Adipose tissue (tissue), 3 donors: ENCODE measurements around the gene C1QC. TPM values are rescaled to one million over a fixed set of nuclear protein-coding genes. Genes with fewer than 3 reads are reported as not detected.

Experiments
- H3K27ac ChIP-seq: one replicate; pipeline ENCODE4 v1.5.1; 2013; ENCODE audit warnings: low read depth, low read length
- WGBS, 3 donors: extraction: QIAGEN DNeasy Blood & Tissue Kit; methylation state at CpG; one replicate each; pipeline ENCODE4 v1.1.7; 2013; 5-methylcytosine and 5-hydroxymethylcytosine counted together
- polyA plus RNA-seq, 3 donors: library from polyadenylated mRNA; stranded (reverse); fragments of 200-250 nt; gene quantifications; one replicate each; pipeline ENCODE4 v1.2.3, GENCODE V29; 2013
- donor health status: healthy with polysubstance abuse.
- donor health status: Bipolar disorder and iron deficiency.
- donor health status: healthy.

The C1QC gene
- polyA plus RNA-seq, 3 donors: 46.8 to 176 (median 138) TPM

DNA sequence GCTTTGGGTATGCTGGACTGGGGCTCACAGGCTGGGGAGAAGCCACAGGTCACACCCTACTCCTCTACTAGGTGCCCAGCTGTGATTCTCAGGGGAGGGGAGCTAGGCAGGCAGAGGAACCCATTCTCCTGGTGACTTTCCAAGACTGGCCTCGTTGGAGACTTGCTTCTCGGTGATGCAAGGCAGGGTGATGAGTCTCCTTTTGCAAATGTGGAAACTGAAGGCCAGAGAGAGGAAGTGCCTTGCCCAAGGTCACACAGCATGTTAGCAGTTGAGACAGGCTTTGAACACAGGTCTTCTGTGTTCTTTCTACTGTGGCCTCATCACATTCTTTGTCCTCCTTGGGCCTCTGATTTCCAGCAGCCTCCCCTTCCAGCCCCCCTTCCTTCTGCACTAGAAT lies 27.5 kb upstream of the C1QC start:
- H3K27ac ChIP-seq: no peak overlapping the region
- WGBS, 3 donors: 55 to 77% (median 74%) methylated on average over 2 of the region's 2 CpGs

GRCh38 chr1:22616571-22616970 lies 26.9 kb upstream of the C1QC start:
- H3K27ac ChIP-seq: no peak overlapping the region
- 48 to 58% (median 52%) methylated on average over 11 of the region's 11 CpGs for WGBS, 3 donors

GRCh38 chr1:22618056-22618455 lies 25.4 kb upstream of the C1QC start:
- H3K27ac ChIP-seq: no peak overlapping the region
- 23 to 43% (median 41%) methylated on average over 16 of the region's 16 CpGs for WGBS, 3 donors

GRCh38 chr1:22619252-22619651 lies 24.2 kb upstream of the C1QC start:
- 58 to 77% (median 71%) methylated on average over 7 of the region's 7 CpGs for WGBS, 3 donors
- no peak overlapping the region for H3K27ac ChIP-seq

DNA sequence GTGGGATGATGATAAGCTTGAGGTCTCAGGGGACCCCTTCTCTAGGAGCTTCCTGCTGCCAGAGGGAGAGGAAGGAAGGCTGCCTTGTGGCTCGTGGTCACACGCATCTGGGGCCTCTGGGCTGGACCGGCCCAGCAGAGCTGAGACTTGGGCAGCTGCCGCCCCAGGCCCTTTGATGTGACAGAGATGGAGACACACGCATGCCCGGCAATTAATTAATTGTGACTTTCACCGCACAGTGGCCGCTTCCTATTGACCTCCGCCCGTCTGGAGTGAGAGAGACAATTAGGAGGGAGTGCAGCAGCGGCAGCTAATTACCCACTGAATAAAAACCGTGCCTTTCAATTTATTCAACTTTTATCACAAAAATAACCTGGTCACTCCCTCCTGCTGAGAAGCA lies 23.6 kb upstream of the C1QC start:
- 42 to 45% (median 42%) methylated on average over 12 of the region's 12 CpGs for WGBS, 3 donors

DNA sequence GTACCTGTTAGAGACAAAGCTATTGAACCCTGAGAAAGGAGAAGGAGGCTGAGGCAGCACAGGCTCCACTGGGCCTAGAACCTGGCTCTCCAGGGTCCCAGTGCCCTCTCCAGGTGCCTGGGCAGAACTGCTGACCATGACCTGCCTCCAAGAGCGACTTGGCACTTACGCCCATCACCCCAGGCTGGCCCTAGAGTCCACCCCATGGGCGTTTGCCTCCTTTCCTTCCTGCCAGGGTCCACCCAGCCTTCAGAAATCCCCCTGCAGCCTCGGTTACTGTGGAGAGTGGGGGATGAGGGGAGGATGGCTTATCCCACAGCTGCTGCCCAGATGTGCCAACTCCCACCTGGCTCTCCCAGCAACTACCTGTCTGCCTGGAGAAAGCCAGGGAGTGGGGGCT lies 21.7 kb upstream of the C1QC start:
- H3K27ac ChIP-seq: no peak overlapping the region
- WGBS, 3 donors: 52 to 65% (median 52%) methylated on average over 4 of the region's 4 CpGs

More for the DNA sequence above, 23.6 kb upstream of the C1QC start:
- H3K27ac ChIP-seq: no peak overlapping the region

DNA sequence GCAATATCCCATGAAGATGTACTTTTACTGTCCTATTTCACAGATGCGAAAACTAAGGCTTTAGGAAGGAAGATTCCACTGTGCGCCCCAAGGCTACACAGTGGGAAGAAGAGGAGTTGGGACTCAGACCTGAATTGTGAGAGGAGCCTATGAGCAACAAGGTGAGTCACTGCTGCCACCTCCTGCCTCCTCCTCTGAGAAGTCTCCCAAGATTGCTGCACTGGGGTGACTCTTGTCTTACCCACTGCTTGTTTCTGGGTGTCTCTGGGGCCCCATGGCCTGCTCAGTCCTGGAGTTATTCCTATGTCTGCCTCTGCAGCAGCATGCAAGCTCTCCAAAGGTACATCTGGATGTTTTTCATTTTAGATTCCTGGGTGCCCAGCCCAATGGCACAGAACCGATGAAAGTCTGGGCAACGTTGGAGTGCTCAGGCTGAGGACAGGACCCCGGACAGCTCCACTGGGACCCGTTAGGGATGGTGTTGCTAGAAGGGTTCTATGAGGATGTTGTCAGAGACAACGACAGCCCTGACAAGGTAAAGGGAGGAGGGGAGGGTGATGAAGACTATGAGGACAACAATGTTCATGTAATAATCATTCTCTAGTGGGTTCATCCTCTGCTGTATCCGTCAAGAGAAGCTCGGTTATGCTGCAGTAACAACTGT lies 18.0 kb upstream of the C1QC start:
- WGBS, 3 donors: 36 to 44% (median 38%) methylated on average over 9 of the region's 9 CpGs
- no peak overlapping the region for H3K27ac ChIP-seq

GRCh38 chr1:22626237-22627157 lies 16.9 kb upstream of the C1QC start:
- 19 to 36% (median 24%) methylated on average over 20 of the region's 20 CpGs for whole genome bisulfite sequencing, 3 donors
- no peak overlapping the region for H3K27ac ChIP-seq

GRCh38 chr1:22627331-22627730 lies 16.1 kb upstream of the C1QC start:
- no peak overlapping the region for H3K27ac ChIP-seq
- WGBS, 3 donors: 53 to 61% (median 55%) methylated on average over 5 of the region's 5 CpGs

DNA sequence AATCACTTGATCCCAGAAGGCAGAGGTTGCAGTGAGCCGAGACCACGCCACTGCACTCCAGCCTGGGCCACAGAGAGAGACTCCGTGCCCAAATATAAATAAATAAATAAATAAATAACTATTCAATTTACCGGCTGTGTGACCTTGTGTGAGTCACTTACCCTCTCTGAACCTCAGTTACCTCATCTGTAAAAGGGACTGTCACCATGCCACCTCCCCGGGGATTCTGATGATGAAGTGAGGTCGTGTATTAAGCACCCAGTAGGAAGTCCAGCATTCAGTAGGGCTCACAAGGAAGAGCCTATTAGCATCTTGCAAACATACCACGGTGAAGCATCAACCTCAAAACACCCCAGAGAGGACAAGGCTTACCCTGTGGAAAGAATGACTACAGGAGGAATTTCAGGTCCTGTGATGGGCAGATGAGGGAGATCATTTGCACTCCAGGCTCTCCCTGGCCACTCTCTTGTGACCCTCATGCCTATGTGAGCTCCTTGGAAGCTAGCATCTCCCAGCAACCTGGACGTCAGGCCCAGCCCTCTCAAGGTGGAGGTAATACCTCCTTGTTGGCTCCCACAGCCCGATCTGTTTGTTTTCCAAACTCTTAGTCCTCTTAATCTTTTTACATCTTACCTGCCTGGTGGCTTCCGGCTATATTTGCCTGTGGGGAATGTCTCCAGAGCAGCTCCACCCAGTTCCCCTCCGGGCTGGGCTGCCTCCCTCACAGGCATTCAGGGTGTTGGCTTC lies 14.6 kb upstream of the C1QC start:
- 44 to 51% (median 46%) methylated on average over 11 of the region's 11 CpGs for WGBS, 3 donors
- no peak overlapping the region for H3K27ac ChIP-seq

- no peak overlapping the region for H3K27ac ChIP-seq
- WGBS, 3 donors: 32 to 67% (median 44%) methylated on average over 2 of the region's 2 CpGs
These were observed 13.5 kb upstream of the C1QC start for GRCh38 chr1:22629886-22630285.

- 83 to 93% (median 91%) methylated on average over 10 of the region's 10 CpGs for WGBS, 3 donors
- H3K27ac ChIP-seq: no peak overlapping the region
These were observed 9.6 kb upstream of the C1QC start for GRCh38 chr1:22633697-22634463.

GRCh38 chr1:22635436-22635835 lies 8.0 kb upstream of the C1QC start:
- no peak overlapping the region for H3K27ac ChIP-seq
- WGBS, 3 donors: 24 to 68% (median 66%) methylated on average over 5 to 7 of the region's 7 CpGs

GRCh38 chr1:22636353-22636752 lies 7.1 kb upstream of the C1QC start, which contains the start of gene C1QA:
Gene C1QA (plus strand): TSS chr1:22636628. CDS start chr1:22637617, 989 bp downstream.
- no peak within 1 kb of the TSS for H3K27ac ChIP-seq
- 42 to 47% (median 46%) methylated on average over 5 of the region's 5 CpGs for WGBS, 3 donors

GRCh38 chr1:22636927-22637326 lies 6.5 kb upstream of the C1QC start:
- 37 to 79% (median 74%) methylated on average over 6 of the region's 6 CpGs for WGBS, 3 donors
- no peak overlapping the region for H3K27ac ChIP-seq

GRCh38 chr1:22637907-22638445 lies 5.5 kb upstream of the C1QC start:
- H3K27ac ChIP-seq: no peak overlapping the region
- WGBS, 3 donors: 56 to 58% (median 57%) methylated on average over 3 of the region's 3 CpGs

- WGBS, 3 donors: 80 to 82% (median 82%) methylated on average over 23 of the region's 23 CpGs
- H3K27ac ChIP-seq: no peak overlapping the region
These were observed 4.8 kb upstream of the C1QC start for GRCh38 chr1:22638476-22639234.
